ENCODE data around the gene B4GALT2.

- no peak for TF ChIP-seq CTCF (IDR thresholded peaks at IDR 0.05)
- no peak for TF ChIP-seq POLR2A (IDR thresholded peaks at IDR 0.05)
These were observed 9.6 kb upstream of the B4GALT2 start for GRCh38 chr1:43969416-43969745.
